Cardiac muscle cell (in vitro differentiated cells and primary cell): ENCODE data around the gene GJC2. TPM values are rescaled to one million over a fixed set of nuclear protein-coding genes. Genes with fewer than 3 reads are reported as not detected.
A peak's percentile ranks its signal among the peaks of the same experiment; 100 is the strongest.

Source experiments
- DNase-seq, 2 donors: peaks; one replicate each; pipeline versions ENCODE4 v3.0.0 to v3.0.0-alpha.2; 2010 to 2017; ENCODE audit warnings: low read depth in 1 of 2, low spot score in 1 of 2
- H3K27ac ChIP-seq: fragments of 200-600 bp; sonication (generic); 2 replicates; pipeline ENCODE4 v1.5.1; 2016
- H3K27me3 ChIP-seq: fragments of 200-600 bp; sonication (generic); 2 replicates; pipeline ENCODE4 v1.6.0; 2016; ENCODE audit warnings: control low read depth
- H3K36me3 ChIP-seq: fragments of 200-600 bp; sonication (generic); 2 replicates; pipeline ENCODE4 v1.5.1; 2016; ENCODE audit warnings: control low read depth
- H3K4me1 ChIP-seq: fragments of 200-600 bp; sonication (generic); 2 replicates; pipeline ENCODE4 v1.8.1; 2017; ENCODE audit warnings: low read depth, mild to moderate bottlenecking, mixed run types
- H3K4me3 ChIP-seq: fragments of 200-600 bp; sonication (generic); 2 replicates; pipeline ENCODE4 v1.5.1; 2016; ENCODE audit warnings: mild to moderate bottlenecking
- H3K9me3 ChIP-seq: fragments of 200-600 bp; sonication (generic); 2 replicates; pipeline ENCODE4 v1.5.1; 2017; ENCODE audit warnings: low read depth, mild to moderate bottlenecking, control low read depth
- CTCF ChIP-seq: IDR thresholded peaks from 2 replicates; pipeline ENCODE4 v1.5.1; 2012; ENCODE audit warnings: low read depth, mild to moderate bottlenecking, low read length
- polyA plus RNA-seq: library from polyadenylated mRNA; unstranded; fragments of >200 nt; fragmentation: Nextera tagmentation; extraction: Ambion mirVana; gene quantifications from 2 replicates; pipeline ENCODE4 v1.2.1, GENCODE V29; 2016
- total RNA-seq: library from RNA; depleted of rRNA; stranded (reverse); fragments of >200 nt; gene quantifications from 2 replicates; pipeline ENCODE4 v1.2.3, GENCODE V29; 2016

Gene GJC2
- total and polyA plus RNA-seq, 2 experiments from 2014 or later, result 0.13 to 0.51 TPM

- DNase-seq, result peak in 1 of 2 donors; percentile 38
- H3K27me3 ChIP-seq, result no peaks in the 10 kb centered on the region
- H3K36me3 ChIP-seq, result no peaks in the 10 kb centered on the region
- H3K4me1 ChIP-seq, result no peaks in the 10 kb centered on the region
- no peaks in the 10 kb centered on the region for H3K9me3 ChIP-seq
- TF ChIP-seq CTCF, result no peak
- H3K4me3 ChIP-seq, result no peak overlapping the region
- no peak overlapping the region for H3K27ac ChIP-seq
Observed at GRCh38 chr1:228162286-228163006, 12.7 kb downstream of the GJC2 start.

- Histone ChIP-seq H3K27ac (no peak overlapping the region), H3K4me1 (no peaks in the 10 kb centered on the region), H3K27me3 (no peaks in the 10 kb centered on the region), H3K36me3 (no peaks in the 10 kb centered on the region), H3K4me3 (no peak overlapping the region), H3K9me3 (no peaks in the 10 kb centered on the region)
- peak in 1 of 2 donors; percentile 67 for DNase-seq
- TF ChIP-seq CTCF, result no peak
Observed at GRCh38 chr1:228163007-228163753, 13.4 kb downstream of the GJC2 start.

DNA sequence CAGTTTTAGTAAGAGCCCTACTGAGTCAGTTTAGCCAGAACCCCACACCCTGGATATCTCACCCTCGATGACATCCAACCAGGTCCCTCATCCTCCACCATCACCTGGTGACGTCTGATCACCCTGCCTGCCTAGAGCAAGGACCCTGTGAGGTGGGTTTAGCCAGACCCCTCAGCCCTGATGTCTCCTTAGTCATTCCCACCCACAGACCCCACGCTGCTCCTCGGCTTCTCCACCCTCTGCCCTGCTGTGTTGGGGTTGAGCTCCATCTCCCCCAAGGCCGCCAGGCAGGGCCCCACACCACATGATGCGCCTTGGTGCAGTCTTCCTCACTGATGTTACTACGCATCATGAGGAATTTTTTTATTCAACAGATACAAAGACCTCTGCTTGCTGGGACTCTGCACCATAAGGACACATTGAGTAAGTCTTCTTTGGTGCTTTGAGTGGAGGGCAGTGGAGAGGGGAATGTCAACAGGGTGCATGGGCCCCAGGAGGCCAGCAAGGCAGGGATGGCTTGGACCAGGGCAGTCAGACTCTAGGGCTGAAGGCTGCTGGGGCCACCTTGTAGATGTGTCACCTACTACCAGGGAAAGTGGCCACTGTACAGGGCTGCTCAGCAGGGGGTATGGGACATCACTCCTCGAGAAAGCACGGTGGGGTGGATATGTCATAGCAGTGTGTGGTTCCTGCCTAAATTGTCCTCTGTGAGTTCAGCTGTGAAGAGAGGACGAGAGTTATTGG is 14.2 kb downstream of the GJC2 start:
- H3K27me3 ChIP-seq, result no peaks in the 10 kb centered on the region
- no peaks in the 10 kb centered on the region for H3K36me3 ChIP-seq
- no peaks in the 10 kb centered on the region for H3K4me1 ChIP-seq
- H3K27ac ChIP-seq, result no peak overlapping the region
- no peak for TF ChIP-seq CTCF
- no peaks in the 10 kb centered on the region for H3K9me3 ChIP-seq
- no peak overlapping the region for H3K4me3 ChIP-seq
- no peak for DNase-seq

DNA sequence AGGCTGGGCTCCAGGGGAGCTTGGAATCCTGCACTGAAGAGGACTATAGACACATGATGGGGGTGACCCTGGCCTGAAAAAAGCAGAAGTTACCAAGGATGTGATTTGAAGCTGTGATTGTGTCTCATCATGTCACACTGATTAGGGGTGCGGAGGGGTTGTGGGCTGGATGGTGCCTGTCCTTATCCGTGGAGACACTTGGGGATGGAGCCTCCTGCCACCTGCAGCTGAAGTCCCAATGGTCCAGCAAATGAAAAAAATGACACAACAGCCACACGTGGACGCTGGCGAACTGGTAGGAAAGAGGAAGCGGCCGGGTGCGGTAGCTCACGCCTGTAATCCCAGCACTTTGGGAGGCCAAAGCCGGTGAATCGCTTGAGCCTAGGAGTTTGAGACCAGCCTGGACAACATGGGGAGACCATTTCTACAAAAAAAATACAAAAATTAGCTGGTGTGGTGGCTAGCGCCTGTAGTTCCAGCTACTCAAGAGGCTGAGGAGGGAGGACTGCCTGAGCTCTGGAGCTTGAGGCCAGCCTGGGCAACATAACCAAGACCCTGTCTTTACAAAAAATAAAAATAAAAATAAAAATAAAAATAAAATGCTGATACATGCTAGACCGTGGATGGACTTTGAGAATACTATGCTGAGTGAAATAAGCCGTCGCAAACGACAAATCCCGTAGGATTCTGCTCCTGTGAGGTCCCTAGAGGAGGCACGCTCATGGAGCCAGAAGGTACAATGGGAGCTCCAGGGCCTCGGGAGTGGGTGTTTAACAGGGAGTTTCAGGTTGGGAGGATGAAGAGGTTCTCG is 15.0 kb downstream of the GJC2 start:
- peak overlapping the region; percentile 58 for H3K27ac ChIP-seq
- peak overlapping the region; percentile 30 for H3K4me3 ChIP-seq
- H3K4me1 ChIP-seq, result no peaks in the 10 kb centered on the region
- no peaks in the 10 kb centered on the region for H3K27me3 ChIP-seq
- no peak for DNase-seq
- no peaks in the 10 kb centered on the region for H3K9me3 ChIP-seq
- TF ChIP-seq CTCF, result no peak
- no peaks in the 10 kb centered on the region for H3K36me3 ChIP-seq
